Kidney epithelial cell (primary cell): ENCODE measurements around the gene B3GALNT1. TPM values are rescaled to one million over a fixed set of nuclear protein-coding genes. Genes with fewer than 3 reads are reported as not detected.

Source experiments
- DNase-seq: peaks from one replicate; pipeline ENCODE4 v3.0.0-alpha.2; 2010; ENCODE audit warnings: low read depth
- H3K27me3 ChIP-seq: 2 replicates; pipeline ENCODE4 v1.6.0; 2011; ENCODE audit warnings: low read length; ENCODE audit not compliant: control insufficient read depth, insufficient read depth
- H3K36me3 ChIP-seq: 2 replicates; pipeline ENCODE4 v1.5.1; 2011; ENCODE audit warnings: low read length; ENCODE audit not compliant: control insufficient read depth, insufficient read depth
- H3K4me3 ChIP-seq: 2 replicates; pipeline ENCODE4 v1.5.1; 2011; ENCODE audit warnings: low read depth, mild to moderate bottlenecking, control low read depth, low read length
- total RNA-seq: library from RNA; depleted of rRNA; stranded (reverse); fragments of >200 nt; gene quantifications from 2 replicates; pipeline ENCODE4 v1.2.3, GENCODE V29; 2015
- TF ChIP-seq, protein P1 (sequence below): IDR thresholded peaks from 2 replicates; pipeline ENCODE4 v1.5.1; 2011; ENCODE audit warnings: mild to moderate bottlenecking, moderate library complexity, low read length, control low read depth, inconsistent platforms; ENCODE audit not compliant: insufficient read depth, poor library complexity, severe bottlenecking

B3GALNT1 gene
- total RNA-seq, 1 donor from 2014 or later, result 29.0 TPM

DNA sequence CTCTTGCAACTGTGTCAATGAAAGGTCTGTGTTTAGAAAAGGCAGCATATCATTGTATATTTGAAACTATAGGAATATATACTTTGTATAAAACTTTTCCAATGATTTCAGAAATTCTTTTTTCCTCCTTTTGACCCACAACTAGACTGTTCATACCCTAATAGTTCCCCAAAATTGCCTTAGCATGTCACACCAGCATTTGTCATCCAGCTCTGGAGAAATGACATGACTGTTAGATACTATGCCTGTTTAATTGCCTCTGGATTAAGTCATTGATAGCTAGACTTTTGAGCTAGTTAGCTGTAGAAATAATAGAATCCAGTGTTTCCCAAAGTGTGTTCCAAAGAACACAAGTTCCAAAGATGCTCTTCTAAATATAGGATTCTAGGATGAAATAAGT, 32.4 kb downstream of the B3GALNT1 start:
- TF ChIP-seq, protein P1, sequence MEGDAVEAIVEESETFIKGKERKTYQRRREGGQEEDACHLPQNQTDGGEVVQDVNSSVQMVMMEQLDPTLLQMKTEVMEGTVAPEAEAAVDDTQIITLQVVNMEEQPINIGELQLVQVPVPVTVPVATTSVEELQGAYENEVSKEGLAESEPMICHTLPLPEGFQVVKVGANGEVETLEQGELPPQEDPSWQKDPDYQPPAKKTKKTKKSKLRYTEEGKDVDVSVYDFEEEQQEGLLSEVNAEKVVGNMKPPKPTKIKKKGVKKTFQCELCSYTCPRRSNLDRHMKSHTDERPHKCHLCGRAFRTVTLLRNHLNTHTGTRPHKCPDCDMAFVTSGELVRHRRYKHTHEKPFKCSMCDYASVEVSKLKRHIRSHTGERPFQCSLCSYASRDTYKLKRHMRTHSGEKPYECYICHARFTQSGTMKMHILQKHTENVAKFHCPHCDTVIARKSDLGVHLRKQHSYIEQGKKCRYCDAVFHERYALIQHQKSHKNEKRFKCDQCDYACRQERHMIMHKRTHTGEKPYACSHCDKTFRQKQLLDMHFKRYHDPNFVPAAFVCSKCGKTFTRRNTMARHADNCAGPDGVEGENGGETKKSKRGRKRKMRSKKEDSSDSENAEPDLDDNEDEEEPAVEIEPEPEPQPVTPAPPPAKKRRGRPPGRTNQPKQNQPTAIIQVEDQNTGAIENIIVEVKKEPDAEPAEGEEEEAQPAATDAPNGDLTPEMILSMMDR, result no peak
- H3K4me3 ChIP-seq, result no peak overlapping the region
- no peaks in the 10 kb centered on the region for H3K36me3 ChIP-seq
- no peak for DNase-seq
- no peaks in the 10 kb centered on the region for H3K27me3 ChIP-seq

DNA sequence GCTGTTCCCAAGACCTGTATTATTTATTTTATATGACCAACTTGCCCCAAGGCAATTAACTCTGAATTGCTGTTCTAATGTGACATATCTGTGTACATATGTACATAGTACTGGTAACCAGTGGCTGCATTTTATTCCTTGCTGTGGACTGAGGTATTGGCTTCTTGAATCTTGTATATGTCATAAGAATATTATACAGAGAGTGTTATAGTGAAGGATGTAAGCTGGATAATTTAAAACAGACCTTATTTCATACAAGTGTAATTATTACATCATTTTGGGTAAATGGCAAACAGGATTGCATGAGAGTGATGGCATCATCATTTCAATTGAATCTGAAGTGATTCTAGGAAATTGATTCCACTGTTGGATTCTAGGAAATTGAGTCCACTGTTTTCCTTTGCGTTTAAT, 32.9 kb downstream of the B3GALNT1 start:
- no peaks in the 10 kb centered on the region for H3K36me3 ChIP-seq
- H3K4me3 ChIP-seq, result no peak overlapping the region
- TF ChIP-seq, protein P1, result no peak
- H3K27me3 ChIP-seq, result no peaks in the 10 kb centered on the region
- no peak for DNase-seq

DNA sequence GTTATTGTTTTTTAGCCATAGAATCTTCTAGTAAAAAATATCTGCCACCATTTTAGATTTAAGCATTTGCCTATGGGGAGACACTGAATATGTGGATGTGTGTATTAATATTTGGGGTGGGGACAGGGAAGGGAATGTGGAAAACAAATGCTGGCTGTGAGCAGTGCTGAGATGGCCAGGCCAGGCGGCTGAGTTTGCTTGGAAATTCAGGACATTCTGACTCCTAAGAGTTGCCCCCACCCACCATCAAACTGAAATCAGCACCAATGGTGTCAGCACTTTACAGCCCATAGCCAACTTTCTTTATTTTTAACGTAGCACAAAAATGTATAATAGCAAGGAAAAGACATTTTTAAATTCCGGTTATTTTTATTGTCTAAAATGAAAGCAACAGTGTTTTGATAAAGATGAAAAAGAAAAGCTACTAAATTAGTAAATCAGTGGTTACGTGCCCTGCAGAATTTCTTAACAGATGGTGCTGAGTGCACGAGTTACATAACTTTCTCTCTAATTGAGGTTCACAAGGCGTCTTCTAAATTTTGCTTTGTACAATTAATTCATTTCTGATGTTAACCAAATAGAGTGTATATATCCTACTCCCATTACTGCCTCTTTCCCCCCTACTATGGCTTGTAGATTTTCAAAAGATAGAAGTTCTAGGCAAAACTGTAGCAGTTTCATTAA, 34.0 kb downstream of the B3GALNT1 start:
- no peak overlapping the region for H3K4me3 ChIP-seq
- TF ChIP-seq, protein P1, result no peak
- no peak for DNase-seq
- H3K27me3 ChIP-seq, result no peaks in the 10 kb centered on the region
- no peaks in the 10 kb centered on the region for H3K36me3 ChIP-seq

DNA sequence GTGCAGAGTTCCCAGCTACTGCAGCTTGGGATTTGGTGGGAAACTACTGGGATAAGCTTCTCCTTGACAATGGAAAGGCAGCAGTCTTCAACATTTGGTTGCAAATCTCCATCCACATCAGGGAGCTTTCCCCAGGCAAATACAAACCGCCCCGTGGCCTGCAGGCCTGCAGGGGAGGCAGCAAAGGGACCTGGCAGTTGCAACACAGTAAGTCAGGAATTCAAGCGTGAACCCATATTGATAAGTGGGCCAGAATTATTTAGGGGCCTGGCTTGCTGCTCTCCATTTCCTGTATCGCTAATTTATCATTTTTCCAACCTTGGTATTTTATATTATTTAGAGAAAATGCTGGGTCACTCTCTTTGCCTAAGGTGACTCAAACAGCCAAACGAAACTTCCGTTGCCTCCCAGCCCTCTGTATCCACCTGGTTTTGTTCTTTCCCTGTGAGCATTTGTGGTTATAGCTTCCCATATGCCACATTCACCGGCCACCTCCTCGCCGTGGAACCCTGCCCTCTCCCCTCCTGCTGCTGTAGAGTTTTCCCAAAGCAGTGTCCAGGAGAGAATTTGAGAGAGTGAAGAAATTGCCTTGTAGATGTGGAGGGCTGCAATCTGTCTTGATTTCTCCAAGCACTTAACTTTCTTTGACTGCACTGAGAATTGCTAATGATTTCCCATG, 34.8 kb downstream of the B3GALNT1 start:
- Histone ChIP-seq H3K36me3 (no peaks in the 10 kb centered on the region), H3K27me3 (no peaks in the 10 kb centered on the region), H3K4me3 (no peak overlapping the region)
- TF ChIP-seq, protein P1, result no peak
- DNase-seq, result no peak

DNA sequence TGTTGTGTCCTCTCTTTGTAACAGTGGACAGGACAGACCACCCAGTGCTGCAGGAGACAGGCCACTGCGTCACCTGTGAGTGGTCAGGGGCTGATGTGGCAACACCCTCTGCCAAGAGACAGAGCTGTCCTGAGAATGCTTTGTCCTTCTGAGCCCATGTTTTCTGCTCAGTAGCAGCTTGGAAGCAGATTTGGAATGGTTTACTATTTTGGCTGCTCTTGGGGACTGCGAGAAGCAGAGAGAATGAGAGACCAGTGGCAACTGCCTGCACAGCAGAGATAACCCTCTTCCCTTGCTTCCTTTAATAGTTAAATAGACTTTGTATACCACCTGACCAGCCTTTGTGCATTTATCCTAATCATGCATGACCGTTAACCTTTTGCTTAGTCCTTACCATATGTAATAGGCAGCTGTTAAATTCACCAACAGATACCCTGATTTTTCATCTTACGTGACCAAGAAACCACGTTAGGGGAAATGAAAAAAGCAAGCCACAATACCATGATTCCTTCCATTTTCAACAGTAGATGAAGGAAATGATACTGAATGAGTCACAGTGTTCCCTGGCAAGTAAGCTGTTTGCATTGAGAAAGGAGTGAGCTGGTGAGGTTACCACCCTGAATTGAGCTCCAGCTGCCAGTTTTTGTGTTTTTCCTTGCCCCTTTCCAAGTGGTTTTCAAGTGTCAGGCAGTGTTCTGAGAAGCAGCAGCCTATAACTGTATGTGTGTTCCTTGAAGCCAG, 35.5 kb downstream of the B3GALNT1 start:
- H3K4me3 ChIP-seq, result no peak overlapping the region
- no peaks in the 10 kb centered on the region for H3K36me3 ChIP-seq
- TF ChIP-seq, protein P1, result no peak
- H3K27me3 ChIP-seq, result no peaks in the 10 kb centered on the region
- peak; percentile 78 for DNase-seq
